Tibial artery (tissue), 4 donors: Measurements from ENCODE around the gene YIPF6.

Experiments used
- DNase-seq, 2 donors: peaks; one replicate each; pipeline ENCODE4 v3.0.0-alpha.2; 2019
- H3K27ac ChIP-seq, 2 donors: fragments of 200-600 bp; sonication (generic) in 1 of 2; 1 replicate in 1 of 2; 2 replicates in 1 of 2; pipeline ENCODE4 v1.5.1; 2018 to 2019; ENCODE audit warnings: mild to moderate bottlenecking in 1 of 2
- H3K27me3 ChIP-seq, 2 donors: fragments of 200-600 bp; sonication (generic) in 1 of 2; one replicate each; pipeline versions ENCODE4 v1.5.1 to v1.6.0; 2016 to 2019
- H3K36me3 ChIP-seq, 3 donors: fragments of 200-600 bp; sonication (generic) in 2 of 3; one replicate each; pipeline ENCODE4 v1.5.1; 2016 to 2019; ENCODE audit warnings: mild to moderate bottlenecking in 2 of 3
- H3K4me1 ChIP-seq, 4 donors: fragments of 200-600 bp; sonication (generic) in 2 of 4; 1 replicate in 3 of 4; 2 replicates in 1 of 4; pipeline ENCODE4 v1.5.1; 2016 to 2019
- H3K4me3 ChIP-seq, 2 donors: fragments of 200-600 bp; sonication (generic) in 1 of 2; 1 replicate in 1 of 2; 2 replicates in 1 of 2; pipeline ENCODE4 v1.5.1; 2018 to 2019; ENCODE audit warnings: mild to moderate bottlenecking in 2 of 2
- H3K9me3 ChIP-seq, 3 donors: fragments of 200-600 bp; sonication (generic) in 1 of 3; one replicate each; pipeline ENCODE4 v1.5.1; 2016 to 2019
- intact Hi-C: fragments of 100-400 bp; cut with DNase I; formaldehyde crosslinking; loops from one replicate; pipeline ENCODE4 v1.15.0; 2023; ENCODE audit warnings: low total_unique reads
- TF ChIP-seq, protein P1 (sequence below), 2 experiments: fragments of 200-600 bp in 1 of 2; fragments of 450-650 bp in 1 of 2; IDR thresholded peaks; one replicate each; pipeline ENCODE4 v1.5.1; 2017 to 2019; ENCODE audit warnings: antibody characterized with exemption in 2 of 2, mild to moderate bottlenecking in 1 of 2, moderate library complexity in 1 of 2

YIPF6 gene

DNA sequence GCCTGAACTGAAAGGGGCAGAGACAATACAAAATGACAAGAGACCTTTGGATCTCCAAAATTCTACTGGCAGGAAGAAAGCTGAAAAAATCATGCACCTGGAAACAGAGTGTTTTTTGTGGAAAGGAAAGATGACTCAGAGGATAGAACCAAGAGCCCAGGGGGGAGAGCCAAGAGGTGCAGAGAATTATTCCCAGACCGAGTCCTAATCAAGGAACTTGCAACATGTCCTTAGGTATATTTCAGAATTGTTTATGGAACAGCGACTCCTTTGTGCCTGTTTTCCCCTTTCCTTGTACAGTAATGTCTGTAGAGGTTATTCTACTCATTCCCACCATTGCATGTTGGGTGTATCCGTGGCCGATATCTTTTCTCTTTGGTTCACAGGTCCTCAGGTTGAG is 71.7 kb downstream of the YIPF6 start:
- Histone ChIP-seq H3K4me1 (no peaks in the 10 kb centered on the region), H3K27ac (no peak overlapping the region), H3K9me3 (no peaks in the 10 kb centered on the region), H3K4me3 (no peak overlapping the region), H3K27me3 (no peaks in the 10 kb centered on the region), H3K36me3 (no peaks in the 10 kb centered on the region)
- no peak for DNase-seq
- intact Hi-C loops: no loop called here
- TF ChIP-seq, protein P1, sequence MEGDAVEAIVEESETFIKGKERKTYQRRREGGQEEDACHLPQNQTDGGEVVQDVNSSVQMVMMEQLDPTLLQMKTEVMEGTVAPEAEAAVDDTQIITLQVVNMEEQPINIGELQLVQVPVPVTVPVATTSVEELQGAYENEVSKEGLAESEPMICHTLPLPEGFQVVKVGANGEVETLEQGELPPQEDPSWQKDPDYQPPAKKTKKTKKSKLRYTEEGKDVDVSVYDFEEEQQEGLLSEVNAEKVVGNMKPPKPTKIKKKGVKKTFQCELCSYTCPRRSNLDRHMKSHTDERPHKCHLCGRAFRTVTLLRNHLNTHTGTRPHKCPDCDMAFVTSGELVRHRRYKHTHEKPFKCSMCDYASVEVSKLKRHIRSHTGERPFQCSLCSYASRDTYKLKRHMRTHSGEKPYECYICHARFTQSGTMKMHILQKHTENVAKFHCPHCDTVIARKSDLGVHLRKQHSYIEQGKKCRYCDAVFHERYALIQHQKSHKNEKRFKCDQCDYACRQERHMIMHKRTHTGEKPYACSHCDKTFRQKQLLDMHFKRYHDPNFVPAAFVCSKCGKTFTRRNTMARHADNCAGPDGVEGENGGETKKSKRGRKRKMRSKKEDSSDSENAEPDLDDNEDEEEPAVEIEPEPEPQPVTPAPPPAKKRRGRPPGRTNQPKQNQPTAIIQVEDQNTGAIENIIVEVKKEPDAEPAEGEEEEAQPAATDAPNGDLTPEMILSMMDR (IDR thresholded peaks at IDR 0.05): no peak

DNA sequence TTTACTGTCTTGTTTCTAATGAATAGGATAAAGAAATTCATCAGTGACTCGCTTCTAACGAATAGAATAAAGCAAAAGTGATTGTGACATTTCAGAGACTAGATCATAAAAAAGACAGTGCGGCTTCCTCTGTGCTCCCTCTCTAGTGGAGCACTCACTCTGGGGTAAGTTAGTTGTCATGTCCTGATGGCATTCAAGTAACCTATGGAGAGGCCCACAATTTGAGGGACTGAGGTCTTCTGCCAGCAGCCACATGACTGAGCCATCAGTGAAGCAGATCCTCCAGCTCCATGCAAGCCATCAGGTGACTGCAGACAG is 72.4 kb downstream of the YIPF6 start:
- TF ChIP-seq, protein P1 (IDR thresholded peaks at IDR 0.05): no peak
- DNase-seq: no peak
- no peaks in the 10 kb centered on the region for H3K4me1 ChIP-seq
- no peaks in the 10 kb centered on the region for H3K27me3 ChIP-seq
- intact Hi-C loops: no loop called here
- no peaks in the 10 kb centered on the region for H3K9me3 ChIP-seq
- H3K4me3 ChIP-seq: no peak overlapping the region
- H3K36me3 ChIP-seq: no peaks in the 10 kb centered on the region
- no peak overlapping the region for H3K27ac ChIP-seq

DNA sequence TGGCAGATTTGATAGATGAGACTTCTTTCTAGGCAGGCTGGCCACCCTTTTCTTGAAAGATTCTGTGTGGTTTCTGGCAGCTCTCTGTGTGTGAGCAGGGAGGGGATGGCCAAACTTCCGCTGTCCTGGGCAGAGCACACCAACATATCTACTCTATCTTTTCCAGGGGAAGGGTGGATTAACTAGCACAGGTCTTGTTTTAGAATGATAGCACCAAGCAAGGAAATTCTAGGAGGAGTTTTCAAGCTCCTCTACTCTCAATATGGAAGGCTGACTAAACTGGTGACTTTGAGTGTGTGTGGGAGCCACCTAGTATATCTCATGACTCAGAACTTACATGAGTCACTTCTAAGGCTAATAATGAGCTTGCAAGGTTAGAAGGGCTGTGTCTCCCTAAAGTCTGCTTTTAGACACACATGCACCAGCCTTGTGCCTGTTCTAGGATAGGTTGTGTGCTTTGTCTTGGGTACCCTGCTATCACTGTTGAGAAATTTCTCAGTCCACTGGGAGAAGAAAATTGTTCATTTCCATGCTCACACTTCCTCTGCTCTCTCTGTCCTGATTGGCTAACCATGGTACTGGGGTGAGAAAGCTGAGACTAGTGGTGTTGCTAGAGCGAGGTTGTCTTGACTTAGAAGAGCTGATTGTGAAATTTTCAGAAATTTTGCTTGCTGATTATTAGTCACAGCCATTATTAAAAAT is 72.9 kb downstream of the YIPF6 start:
- no peaks in the 10 kb centered on the region for H3K4me1 ChIP-seq
- H3K9me3 ChIP-seq: no peaks in the 10 kb centered on the region
- intact Hi-C loops: no loop called here
- no peaks in the 10 kb centered on the region for H3K27me3 ChIP-seq
- H3K36me3 ChIP-seq: no peaks in the 10 kb centered on the region
- TF ChIP-seq, protein P1 (IDR thresholded peaks at IDR 0.05): no peak
- H3K27ac ChIP-seq: no peak overlapping the region
- no peak for DNase-seq
- H3K4me3 ChIP-seq: no peak overlapping the region

DNA sequence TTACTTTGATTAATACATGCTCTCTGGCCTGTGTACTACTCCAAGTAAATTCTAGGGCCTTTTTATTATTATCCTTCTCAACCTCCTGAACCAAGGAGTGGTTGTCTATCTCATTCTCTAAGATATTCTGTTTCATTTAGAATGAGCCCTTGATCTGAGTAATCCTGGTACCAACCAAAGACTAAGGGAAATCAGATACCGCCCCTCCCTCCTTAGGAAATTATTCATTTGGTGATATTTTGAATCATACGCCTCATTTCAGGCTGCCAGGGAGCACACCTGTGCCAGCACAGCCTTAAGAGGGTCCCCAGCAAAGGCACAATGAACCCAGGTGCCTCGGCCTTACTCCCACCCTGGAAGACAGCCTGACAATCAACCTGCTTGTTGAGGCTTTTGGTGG is 75.4 kb downstream of the YIPF6 start:
- no peaks in the 10 kb centered on the region for H3K4me1 ChIP-seq
- H3K27me3 ChIP-seq: no peaks in the 10 kb centered on the region
- H3K27ac ChIP-seq: no peak overlapping the region
- H3K4me3 ChIP-seq: no peak overlapping the region
- H3K9me3 ChIP-seq: no peaks in the 10 kb centered on the region
- no peaks in the 10 kb centered on the region for H3K36me3 ChIP-seq
- DNase-seq: no peak
- TF ChIP-seq, protein P1 (IDR thresholded peaks at IDR 0.05): no peak
- intact Hi-C loops: no loop called here

DNA sequence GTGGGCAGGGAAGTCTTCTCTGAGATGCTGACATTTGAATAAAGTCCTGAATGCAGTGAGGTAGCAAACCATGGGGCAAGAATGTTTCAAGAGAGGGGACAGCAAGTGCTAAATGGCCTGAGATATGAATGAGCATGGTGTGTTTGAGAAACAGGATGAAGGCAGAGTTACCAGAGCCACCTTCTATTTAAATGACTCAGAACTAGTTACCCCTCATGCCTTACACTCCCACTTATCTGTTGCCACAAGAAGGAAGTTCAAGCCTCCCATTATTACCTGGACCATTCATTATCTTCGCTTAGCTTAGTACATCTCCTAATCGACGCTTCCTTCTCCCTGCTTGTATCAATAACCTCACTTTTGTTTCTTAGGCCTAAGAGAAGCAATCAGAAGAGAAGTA is 81.0 kb downstream of the YIPF6 start:
- DNase-seq: no peak
- H3K36me3 ChIP-seq: no peaks in the 10 kb centered on the region
- H3K4me1 ChIP-seq: no peaks in the 10 kb centered on the region
- H3K9me3 ChIP-seq: no peaks in the 10 kb centered on the region
- H3K27ac ChIP-seq: no peak overlapping the region
- no peaks in the 10 kb centered on the region for H3K27me3 ChIP-seq
- no peak overlapping the region for H3K4me3 ChIP-seq
- intact Hi-C loops: no loop called here
- TF ChIP-seq, protein P1 (IDR thresholded peaks at IDR 0.05): no peak

DNA sequence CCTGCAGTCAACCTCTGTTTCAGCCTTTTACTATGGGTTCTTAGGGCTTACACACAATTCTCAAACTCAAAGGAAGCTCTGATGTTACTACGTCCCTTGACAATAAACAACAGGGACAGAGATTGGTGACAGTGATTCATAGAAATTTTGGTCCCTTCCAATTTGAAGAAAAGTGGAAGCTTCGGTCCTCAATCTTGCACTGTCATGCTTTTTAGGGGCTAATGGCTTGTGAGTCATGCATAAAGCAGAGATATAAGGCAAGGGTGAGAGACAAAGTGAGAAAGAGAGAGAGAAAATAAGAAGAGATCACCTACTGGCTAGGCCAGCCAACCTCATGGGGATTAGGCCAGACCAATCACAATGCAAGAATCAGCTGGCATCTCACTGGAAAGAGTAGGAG is 85.4 kb downstream of the YIPF6 start:
- H3K36me3 ChIP-seq: no peaks in the 10 kb centered on the region
- H3K4me1 ChIP-seq: no peaks in the 10 kb centered on the region
- intact Hi-C loops: no loop called here
- no peak overlapping the region for H3K27ac ChIP-seq
- TF ChIP-seq, protein P1 (IDR thresholded peaks at IDR 0.05): no peak
- no peaks in the 10 kb centered on the region for H3K9me3 ChIP-seq
- no peak for DNase-seq
- H3K27me3 ChIP-seq: no peaks in the 10 kb centered on the region
- H3K4me3 ChIP-seq: no peak overlapping the region
